Stimulated activated CD8-positive, alpha-beta memory T cell treated with anti-CD3 and anti-CD28 coated beads, Interleukin-2, amount 100 ng/mL, for 48 hours (primary cell): ENCODE results near the gene DCTN1.

Source experiments
- DNase-seq, 2 donors: peaks; one replicate each; pipeline ENCODE4 v3.0.0-alpha.2; 2020; ENCODE audit warnings: low read depth in 2 of 2

DCTN1 gene

DNA sequence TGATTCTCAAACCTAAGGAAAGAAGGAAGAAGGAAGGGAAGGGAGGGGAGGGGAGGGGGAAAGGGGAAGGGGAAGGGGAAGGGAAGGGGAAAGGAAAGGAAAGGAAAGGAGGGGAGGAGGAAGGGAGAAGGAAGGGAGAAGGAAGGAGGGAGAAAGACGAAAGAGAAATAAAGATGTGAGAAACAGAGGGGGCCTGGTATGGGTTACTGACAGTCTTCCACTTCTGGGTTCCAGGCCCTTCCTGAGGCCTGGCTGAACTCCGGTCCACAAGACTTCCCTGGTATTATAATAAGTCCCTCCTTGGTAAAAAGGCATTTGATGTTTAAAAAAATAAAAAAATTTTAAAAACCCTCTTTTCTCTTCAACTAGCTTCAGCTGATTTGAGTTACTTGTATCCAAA is 54.3 kb downstream of the DCTN1 start:
- DNase-seq, result no peak

DNA sequence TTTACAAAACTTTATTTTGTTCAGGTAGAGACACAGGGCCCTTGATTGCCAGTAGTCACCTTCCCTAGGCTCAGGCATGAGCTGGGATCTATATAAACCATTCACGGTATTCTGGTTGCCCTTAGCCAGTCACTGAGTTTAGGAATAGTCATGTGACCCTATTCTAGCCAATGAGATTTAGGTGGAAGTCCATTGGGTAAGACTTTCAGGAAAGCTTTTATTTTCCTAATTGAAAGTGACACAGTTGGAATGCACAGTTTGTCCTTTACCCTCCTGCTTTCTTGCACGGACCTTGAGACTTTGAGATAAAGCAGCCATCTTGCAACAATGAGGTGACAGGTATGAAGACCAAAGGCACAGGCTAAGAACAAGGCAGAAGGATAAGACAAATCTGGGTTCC is 58.4 kb downstream of the DCTN1 start:
- no peak for DNase-seq

DNA sequence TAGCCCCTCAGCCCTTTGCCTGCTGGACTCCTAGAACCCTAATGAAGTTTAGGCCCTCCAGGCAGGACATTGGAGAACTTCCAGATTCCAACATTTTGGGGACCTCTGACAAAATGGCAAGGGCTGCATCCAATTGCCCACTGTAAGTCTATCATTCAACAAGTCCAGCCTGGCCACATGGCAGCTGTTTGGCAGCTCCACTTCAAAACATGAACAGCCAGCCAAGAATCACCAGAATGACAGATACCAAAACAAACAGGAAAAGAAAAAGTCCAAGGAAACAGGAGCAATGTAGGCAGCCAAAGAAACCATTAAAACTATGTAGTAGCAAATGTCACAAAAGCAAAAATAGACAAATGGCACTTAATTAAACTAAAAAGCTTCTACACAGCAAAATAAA is 62.4 kb downstream of the DCTN1 start:
- DNase-seq, result no peak

DNA sequence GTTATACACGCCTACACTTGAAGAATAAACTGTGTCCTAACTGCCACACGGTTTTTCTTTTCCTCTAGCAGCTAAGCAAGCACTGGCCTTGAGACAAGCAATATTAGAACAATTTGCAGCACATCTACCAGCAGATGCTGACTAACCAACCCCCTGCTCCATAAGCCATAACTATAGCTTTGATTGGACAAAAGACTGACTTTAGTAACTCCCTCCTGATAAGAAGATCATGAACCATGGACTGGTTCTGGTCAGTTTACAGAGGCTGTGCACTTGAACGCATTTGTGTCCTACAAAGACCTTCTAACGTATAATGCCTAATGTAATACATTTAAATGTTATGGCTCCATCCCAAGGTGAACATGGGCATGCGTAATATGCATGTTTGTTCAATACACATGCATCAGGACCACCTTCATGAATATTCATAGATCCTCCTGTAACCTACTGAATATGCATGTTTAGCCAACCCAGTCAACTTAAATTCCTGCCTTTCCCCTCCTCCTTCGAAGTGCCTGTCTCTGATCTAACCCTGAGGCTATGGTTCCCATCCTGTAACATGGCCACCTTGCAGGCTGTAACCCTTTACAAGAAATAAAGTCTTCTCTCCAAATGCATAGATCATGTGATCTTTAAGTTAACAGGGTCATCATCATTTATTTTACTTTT is 63.4 kb downstream of the DCTN1 start:
- no peak for DNase-seq

- no peak for DNase-seq
Observed at GRCh38 chr2:74314107-74314506, 66.0 kb downstream of the DCTN1 start.

DNA sequence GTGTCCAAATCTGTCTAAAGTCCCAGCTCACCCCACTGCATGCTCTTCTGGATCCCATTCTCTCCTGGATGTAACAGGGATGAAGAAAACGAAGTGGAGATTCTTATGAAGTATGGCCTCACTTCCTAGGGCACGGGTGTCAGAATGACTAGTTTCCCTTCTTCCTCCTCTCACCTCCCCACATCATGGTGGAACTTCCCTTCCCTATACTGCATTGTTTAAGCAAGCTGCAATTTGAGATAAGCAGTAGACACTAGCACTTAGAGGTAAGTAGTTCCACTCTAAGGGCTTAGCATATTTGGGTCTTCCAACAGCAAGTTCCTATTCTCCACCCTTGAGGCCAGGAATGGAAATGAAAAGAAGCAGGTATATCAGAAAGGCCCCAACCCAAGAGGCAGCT is 66.6 kb downstream of the DCTN1 start:
- no peak for DNase-seq

DNA sequence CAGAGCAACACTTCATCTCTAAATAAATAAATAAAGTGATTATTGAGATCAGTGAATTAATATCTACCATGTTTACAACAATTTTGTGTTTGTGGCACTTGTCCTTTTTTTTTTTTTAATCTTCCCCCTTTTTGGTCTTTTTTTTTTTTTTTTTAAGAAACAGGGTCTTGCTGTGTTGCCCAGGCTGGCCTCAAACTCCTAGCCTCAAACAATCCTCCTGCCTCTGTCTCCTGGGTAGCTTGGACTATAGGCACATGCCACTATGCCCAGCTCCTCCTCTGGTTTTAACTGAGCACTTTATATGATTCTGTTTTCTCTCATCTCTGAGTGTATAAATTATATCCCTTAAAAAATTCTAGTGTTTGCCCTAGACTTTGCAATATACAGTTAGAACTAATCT is 67.2 kb downstream of the DCTN1 start:
- no peak for DNase-seq
